Breast epithelium (tissue), 4 donors: ENCODE data around the gene UFM1. TPM values are rescaled to one million over a fixed set of nuclear protein-coding genes. Genes with fewer than 3 reads are reported as not detected.

Experiments
- DNase-seq, 2 donors: peaks; one replicate each; pipeline ENCODE4 v3.0.0-alpha.2; 2019; ENCODE audit warnings: low spot score in 2 of 2
- H3K27ac ChIP-seq, 2 donors: fragments of 200-600 bp; sonication (generic) in 1 of 2; one replicate each; pipeline ENCODE4 v1.5.1; 2016 to 2019; ENCODE audit warnings: mild to moderate bottlenecking in 1 of 2
- H3K27me3 ChIP-seq, 2 donors: fragments of 200-600 bp; sonication (generic) in 1 of 2; one replicate each; pipeline versions ENCODE4 v1.5.1 to v1.6.0; 2017 to 2019; ENCODE audit warnings: control low read depth in 1 of 2, mild to moderate bottlenecking in 1 of 2
- H3K36me3 ChIP-seq: fragments of 200-600 bp; one replicate; pipeline ENCODE4 v1.5.1; 2019
- H3K4me1 ChIP-seq, 2 donors: fragments of 200-600 bp; sonication (generic); one replicate each; pipeline ENCODE4 v1.5.1; 2016 to 2019; ENCODE audit warnings: control low read depth in 1 of 2
- H3K4me3 ChIP-seq, 3 donors: fragments of 200-600 bp; sonication (generic); 1 replicate in 2 of 3; 2 replicates in 1 of 3; pipeline ENCODE4 v1.5.1; 2016 to 2019; ENCODE audit warnings: mild to moderate bottlenecking in 3 of 3, moderate library complexity in 2 of 3
- H3K9me3 ChIP-seq, 2 donors: fragments of 200-600 bp; sonication (generic) in 1 of 2; one replicate each; pipeline ENCODE4 v1.5.1; 2016 to 2019; ENCODE audit warnings: control low read depth in 1 of 2
- CTCF ChIP-seq, 3 donors: fragments of 450-650 bp; IDR thresholded peaks; one replicate each; pipeline ENCODE4 v1.5.1; 2016 to 2017; ENCODE audit warnings: antibody characterized with exemption in 3 of 3, mild to moderate bottlenecking in 3 of 3, moderate library complexity in 3 of 3
- POLR2A ChIP-seq: fragments of 450-650 bp; IDR thresholded peaks from one replicate; pipeline ENCODE4 v1.6.1; 2016; ENCODE audit warnings: antibody characterized with exemption, mild to moderate bottlenecking, moderate library complexity
- POLR2AphosphoS5 ChIP-seq, 3 donors: sonication (generic); formaldehyde crosslinking; IDR thresholded peaks; one replicate each; pipeline ENCODE4 v1.6.1; 2017; ENCODE audit warnings: antibody characterized with exemption in 3 of 3
- intact Hi-C: fragments of 100-400 bp; cut with DNase I; formaldehyde crosslinking; loops from one replicate; pipeline ENCODE4 v1.15.1; 2023; ENCODE audit warnings: low total_unique reads
- total RNA-seq, 3 donors: library from RNA; depleted of rRNA; stranded (reverse); fragments of >200 nt; gene quantifications; one replicate each; pipeline ENCODE4 v1.1.0, GENCODE V29; 2016

Gene UFM1
- total RNA-seq, 3 donors from 2014 or later: 52.2 to 80.1 (median 58.7) TPM

GRCh38 chr13:38399535-38399934, 49.9 kb downstream of the UFM1 start:
- no peaks in the 10 kb centered on the region for H3K27me3 ChIP-seq
- H3K4me3 ChIP-seq: no peak overlapping the region
- intact Hi-C loops: no loop called here
- no peak for DNase-seq
- TF ChIP-seq POLR2AphosphoS5 (IDR thresholded peaks at IDR 0.05) (no peak), CTCF (IDR thresholded peaks at IDR 0.05) (no peak), POLR2A (no peak)
- H3K9me3 ChIP-seq: no peaks in the 10 kb centered on the region
- no peaks in the 10 kb centered on the region for H3K4me1 ChIP-seq
- H3K27ac ChIP-seq: no peak overlapping the region
- peaks cover 3% of the 10 kb centered on the region for H3K36me3 ChIP-seq

- no peak for TF ChIP-seq POLR2AphosphoS5 (IDR thresholded peaks at IDR 0.05)
- no peak for TF ChIP-seq POLR2A
- no peak for TF ChIP-seq CTCF (IDR thresholded peaks at IDR 0.05)
- Histone ChIP-seq H3K4me3 (no peak overlapping the region), H3K27ac (no peak overlapping the region), H3K9me3 (no peaks in the 10 kb centered on the region), H3K4me1 (no peaks in the 10 kb centered on the region), H3K27me3 (no peaks in the 10 kb centered on the region), H3K36me3 (peaks cover 3% of the 10 kb centered on the region)
- intact Hi-C loops: no loop called here
- no peak for DNase-seq
Measured at GRCh38 chr13:38401276-38401675, 51.6 kb downstream of the UFM1 start.

GRCh38 chr13:38405216-38405615, 55.6 kb downstream of the UFM1 start:
- intact Hi-C loops: no loop called here
- Histone ChIP-seq H3K4me3 (no peak overlapping the region), H3K27ac (no peak overlapping the region), H3K36me3 (peaks cover 3% of the 10 kb centered on the region), H3K27me3 (no peaks in the 10 kb centered on the region), H3K9me3 (no peaks in the 10 kb centered on the region), H3K4me1 (no peaks in the 10 kb centered on the region)
- no peak for DNase-seq
- TF ChIP-seq POLR2A (no peak), CTCF (IDR thresholded peaks at IDR 0.05) (no peak), POLR2AphosphoS5 (IDR thresholded peaks at IDR 0.05) (no peak)

- Histone ChIP-seq H3K36me3 (no peaks in the 10 kb centered on the region), H3K4me3 (no peak overlapping the region), H3K27ac (no peak overlapping the region), H3K9me3 (no peaks in the 10 kb centered on the region), H3K4me1 (no peaks in the 10 kb centered on the region), H3K27me3 (no peaks in the 10 kb centered on the region)
- no peak for DNase-seq
- TF ChIP-seq CTCF (IDR thresholded peaks at IDR 0.05) (no peak), POLR2AphosphoS5 (IDR thresholded peaks at IDR 0.05) (no peak), POLR2A (no peak)
- intact Hi-C loops: no loop called here
Measured at GRCh38 chr13:38409771-38410170, 60.1 kb downstream of the UFM1 start.

- H3K4me3 ChIP-seq: no peak overlapping the region
- intact Hi-C loops: no loop called here
- no peaks in the 10 kb centered on the region for H3K36me3 ChIP-seq
- no peaks in the 10 kb centered on the region for H3K9me3 ChIP-seq
- DNase-seq: no peak
- TF ChIP-seq POLR2A (no peak), CTCF (IDR thresholded peaks at IDR 0.05) (no peak), POLR2AphosphoS5 (IDR thresholded peaks at IDR 0.05) (no peak)
- H3K4me1 ChIP-seq: no peaks in the 10 kb centered on the region
- H3K27ac ChIP-seq: no peak overlapping the region
- H3K27me3 ChIP-seq: no peaks in the 10 kb centered on the region
Measured at GRCh38 chr13:38412266-38412665, 62.6 kb downstream of the UFM1 start.
